SK-N-SH (cell line): ENCODE results near the gene OR10V1. TPM values are rescaled to one million over a fixed set of nuclear protein-coding genes. Genes with fewer than 3 reads are reported as not detected.
"Not testable (repeated sequence)": the region's sequence is repeated elsewhere in the genome, so short reads cannot be mapped to it uniquely, and the experiment has no call there.

Experiments
- CTCF ChIA-PET: fragments of 300-600, 350-600 bp; formaldehyde crosslinking; extraction: SDS; loops from one replicate; lab custom pipeline; 2021; lab: Yijun Ruan, JAX
- POLR2A ChIA-PET: fragments of 350-600 bp; sonication (Branson Sonifier 250); formaldehyde crosslinking; extraction: SDS; loops from one replicate; lab custom pipeline; 2020; ENCODE audit warnings: antibody characterized with exemption, inconsistent platforms; lab: Yijun Ruan, JAX
- DNase-seq: peaks from one replicate; pipeline ENCODE4 v3.0.0; 2012
- H2AFZ ChIP-seq: fragments of 200-600 bp; sonication (generic); 2 replicates; pipeline ENCODE4 v1.8.1; 2016; ENCODE audit warnings: antibody characterized with exemption, mild to moderate bottlenecking, low read depth
- H3F3A ChIP-seq: fragments of 200-600 bp; sonication (generic); replicated peaks from 2 replicates; pipeline ENCODE3; 2016; ENCODE audit warnings: antibody characterized with exemption, mild to moderate bottlenecking; ENCODE audit not compliant: insufficient read depth
- H3K27ac ChIP-seq, 2 experiments: fragments of 200-500 bp in 1 of 2; fragments of 200-600 bp in 1 of 2; sonication (Bioruptor generic) in 1 of 2; sonication (generic), shearing (Covaris generic) in 1 of 2; 2 replicates each; pipeline versions ENCODE4 v1.5.1 to v1.6.1; 2014 to 2016; ENCODE audit warnings: low read depth in 2 of 2, inconsistent platforms in 1 of 2, low read length in 1 of 2, mild to moderate bottlenecking in 1 of 2, mixed read lengths in 1 of 2
- H3K27me3 ChIP-seq: fragments of 200-600 bp; sonication (generic), shearing (Covaris generic); 2 replicates; pipeline ENCODE4 v1.6.1; 2016; ENCODE audit warnings: mixed run types; ENCODE audit not compliant: insufficient read depth
- H3K36me3 ChIP-seq, 2 experiments: fragments of 200-500 bp in 1 of 2; fragments of 200-600 bp in 1 of 2; sonication (Bioruptor generic) in 1 of 2; sonication (generic) in 1 of 2; replicated peaks in 1 of 2; 2 replicates each; pipeline versions ENCODE3 to v1.5.1; 2014 to 2016; ENCODE audit warnings: low read length in 1 of 2, mild to moderate bottlenecking in 1 of 2; ENCODE audit not compliant: insufficient read depth in 2 of 2, control insufficient read depth in 1 of 2
- H3K4me1 ChIP-seq, 2 experiments: fragments of 200-500 bp in 1 of 2; fragments of 200-600 bp in 1 of 2; sonication (Bioruptor generic) in 1 of 2; sonication (generic), shearing (Covaris generic) in 1 of 2; 2 replicates each; pipeline versions ENCODE4 v1.5.1 to v1.6.1; 2014 to 2016; ENCODE audit warnings: low read depth in 1 of 2, low read length in 1 of 2, mixed run types in 1 of 2; ENCODE audit not compliant: insufficient read depth in 2 of 2, control insufficient read depth in 1 of 2
- H3K4me2 ChIP-seq: fragments of 200-600 bp; sonication (generic), shearing (Covaris generic); 2 replicates; pipeline ENCODE4 v1.6.1; 2017; ENCODE audit warnings: mixed run types
- H3K4me3 ChIP-seq, 2 experiments: fragments of 200-500 bp in 1 of 2; fragments of 200-600 bp in 1 of 2; sonication (Bioruptor generic) in 1 of 2; sonication (generic), shearing (Covaris generic) in 1 of 2; 2 replicates each; pipeline versions ENCODE4 v1.5.1 to v1.8.1; 2014 to 2016; ENCODE audit warnings: low read depth in 2 of 2, inconsistent platforms in 1 of 2, low read length in 1 of 2, mild to moderate bottlenecking in 1 of 2, mixed read lengths in 1 of 2, moderate library complexity in 1 of 2
- H3K79me2 ChIP-seq: fragments of 200-600 bp; sonication (generic); 2 replicates; pipeline ENCODE4 v1.8.1; 2017; ENCODE audit warnings: mild to moderate bottlenecking; ENCODE audit not compliant: insufficient read depth
- H3K9ac ChIP-seq: fragments of 200-600 bp; sonication (generic); 2 replicates; pipeline ENCODE4 v1.6.1; 2017; ENCODE audit warnings: mixed run types
- H3K9me2 ChIP-seq: fragments of 200-600 bp; sonication (generic); 2 replicates; pipeline ENCODE4 v1.6.1; 2017; ENCODE audit warnings: mixed run types
- H3K9me3 ChIP-seq: fragments of 200-600 bp; sonication (generic); 2 replicates; pipeline ENCODE4 v1.6.1; 2017; ENCODE audit warnings: mixed run types, mild to moderate bottlenecking, moderate library complexity
- H4K20me1 ChIP-seq: fragments of 200-600 bp; sonication (generic); 2 replicates; pipeline ENCODE4 v1.6.1; 2017; ENCODE audit warnings: mild to moderate bottlenecking, mixed run types; ENCODE audit not compliant: insufficient read depth
- ELF1 ChIP-seq: IDR thresholded peaks from 2 replicates; pipeline ENCODE4 v1.4.0; 2012
- MEF2A ChIP-seq: IDR thresholded peaks from 2 replicates; pipeline ENCODE4 v1.4.0; 2012; ENCODE audit warnings: low read depth, borderline replicate concordance
- REST ChIP-seq: IDR thresholded peaks from 2 replicates; pipeline ENCODE4 v1.6.1; 2012; ENCODE audit warnings: mild to moderate bottlenecking, low read depth, low read length, moderate library complexity
- TAF1 ChIP-seq: IDR thresholded peaks from 2 replicates; pipeline ENCODE4 v1.6.1; 2012; ENCODE audit warnings: low read depth, mild to moderate bottlenecking, low read length, moderate library complexity, borderline replicate concordance
- TEAD4 ChIP-seq: IDR thresholded peaks from 2 replicates; pipeline ENCODE4 v1.4.0; 2012; ENCODE audit warnings: mild to moderate bottlenecking, borderline replicate concordance; ENCODE audit not compliant: insufficient read depth
- USF2 ChIP-seq: fragments of 150-350 bp; IDR thresholded peaks from 2 replicates; pipeline ENCODE4 v1.6.1; 2017; ENCODE audit warnings: antibody characterized with exemption, low read length, low read depth, borderline replicate concordance
- ZBTB33 ChIP-seq: IDR thresholded peaks from 2 replicates; pipeline ENCODE4 v1.4.0; 2012; ENCODE audit warnings: low read depth, borderline replicate concordance
- WGBS: methylation state at CpG from one replicate; pipeline ENCODE4 v1.1.6; 2017; ENCODE audit warnings: low lambda C conversion rate; 5-methylcytosine and 5-hydroxymethylcytosine counted together
- polyA plus RNA-seq, 3 experiments: library from polyadenylated mRNA; depleted of rRNA; stranded (reverse); fragments of >200 nt; gene quantifications; 2 replicates each; pipeline ENCODE4 v1.2.3, GENCODE V29; 2012

The OR10V1 gene
- polyA plus RNA-seq, 1 of the 3 experiments (the other 2 are of a cell fraction), result not detected

GRCh38 chr11:59689015-59689414 is 24.6 kb downstream of the OR10V1 start:
- H3K36me3 ChIP-seq, result no peaks in the 10 kb centered on the region
- H3K9me3 ChIP-seq, result peaks cover 9% of the 10 kb centered on the region; the same call in 1 of the 2 replicates
- H3K4me1 ChIP-seq, result no peaks in the 10 kb centered on the region
- no peaks in the 10 kb centered on the region for H3K79me2 ChIP-seq
- H2AFZ ChIP-seq, result no peak overlapping the region
- no peaks in the 10 kb centered on the region for H3K9me2 ChIP-seq
- no peak for DNase-seq
- WGBS, result 33% methylated on average over 3 of the region's 3 CpGs
- H3K9ac ChIP-seq, result no peak overlapping the region
- H3K4me3 ChIP-seq, result no peak overlapping the region
- CTCF ChIA-PET, result interaction anchor here (1.6 kb wide), 1 partner anchor 12 kb away, joined by 6 read pairs; no protein-coding TSS in a partner anchor
- H3F3A ChIP-seq, result no peaks in the 10 kb centered on the region
- H3K4me2 ChIP-seq, result no peak overlapping the region
- TF ChIP-seq TEAD4 (no peak), ELF1 (no peak), USF2 (no peak), MEF2A (no peak), ZBTB33 (no peak), REST (no peak), TAF1 (no peak)
- H3K27me3 ChIP-seq, result no peaks in the 10 kb centered on the region; the same call in 1 of the 2 replicates
- no peaks in the 10 kb centered on the region for H4K20me1 ChIP-seq
- POLR2A ChIA-PET, result interaction anchor here (0.6 kb wide), 1 partner anchor 1111 kb away, joined by 3 read pairs; no protein-coding TSS in a partner anchor
- no peak overlapping the region for H3K27ac ChIP-seq

GRCh38 chr11:59681260-59681725 is 32.4 kb downstream of the OR10V1 start:
- H3K9me3 ChIP-seq, H3K36me3 ChIP-seq, DNase-seq, H3K4me2 ChIP-seq, POLR2A ChIA-PET, H3K27me3 ChIP-seq, H3K79me2 ChIP-seq, H3F3A ChIP-seq, H3K9ac ChIP-seq, H3K9me2 ChIP-seq, H2AFZ ChIP-seq, H3K27ac ChIP-seq, H3K4me3 ChIP-seq, H3K4me1 ChIP-seq, H4K20me1 ChIP-seq: not testable (repeated sequence)
- 50% methylated on average over 7 of the region's 7 CpGs for WGBS
- CTCF ChIA-PET, result interaction anchor here (0.6 to 2.7 kb wide), 6 partner anchors 14 to 147 kb away, joined by 3 to 15 read pairs (median 4); no protein-coding TSS in a partner anchor
